Stimulated activated CD4-positive, alpha-beta T cell treated with anti-CD3 and anti-CD28 coated beads, Interleukin-1b, Interleukin-23, amount 100 ng/mL, for 48 hours (primary cell): Measurements from ENCODE around the gene MYBPC2.

ENCODE experiments used
- DNase-seq: peaks from one replicate; pipeline ENCODE4 v3.0.0-alpha.2; 2020

The MYBPC2 gene

GRCh38 chr19:50410109-50410508, 22.6 kb upstream of the MYBPC2 start:
- no peak for DNase-seq

- DNase-seq: no peak
Observed at GRCh38 chr19:50412419-50412818, 20.3 kb upstream of the MYBPC2 start.

GRCh38 chr19:50413096-50413495, 19.6 kb upstream of the MYBPC2 start:
- no peak for DNase-seq

- DNase-seq: no peak
Observed at GRCh38 chr19:50413531-50413930, 19.2 kb upstream of the MYBPC2 start.

GRCh38 chr19:50414864-50415660, 17.6 kb upstream of the MYBPC2 start:
- DNase-seq: peak; percentile 78

- no peak for DNase-seq
Observed at GRCh38 chr19:50415661-50416033, 17.0 kb upstream of the MYBPC2 start.

GRCh38 chr19:50416034-50416977, 16.4 kb upstream of the MYBPC2 start:
- no peak for DNase-seq

GRCh38 chr19:50417111-50418081, 15.3 kb upstream of the MYBPC2 start:
- no peak for DNase-seq

GRCh38 chr19:50418176-50419021, 14.3 kb upstream of the MYBPC2 start, which contains the start of gene SPIB:
TSS of gene SPIB (plus strand) at chr19:50418938. CDS start at chr19:50418963, 25 bp downstream.
- no peak for DNase-seq

- no peak for DNase-seq
Observed at GRCh38 chr19:50419022-50419579, 13.6 kb upstream of the MYBPC2 start.

GRCh38 chr19:50419580-50420035, 13.1 kb upstream of the MYBPC2 start:
- DNase-seq: no peak

- no peak for DNase-seq
Observed at GRCh38 chr19:50420127-50420526, 12.6 kb upstream of the MYBPC2 start.

- DNase-seq: no peak
Observed at GRCh38 chr19:50420808-50421207, 11.9 kb upstream of the MYBPC2 start.

GRCh38 chr19:50422397-50423278, 10.1 kb upstream of the MYBPC2 start:
- DNase-seq: no peak

- no peak for DNase-seq
Observed at GRCh38 chr19:50423279-50424113, 9.2 kb upstream of the MYBPC2 start.

- no peak for DNase-seq
Observed at GRCh38 chr19:50425581-50425980, 7.1 kb upstream of the MYBPC2 start.

- DNase-seq: no peak
Observed at GRCh38 chr19:50427318-50427925, 5.3 kb upstream of the MYBPC2 start.

GRCh38 chr19:50427997-50428425, 4.7 kb upstream of the MYBPC2 start:
- DNase-seq: no peak
